Measurements from ENCODE around the gene ST3GAL5. TPM values are rescaled to one million over a fixed set of nuclear protein-coding genes. Genes with fewer than 3 reads are reported as not detected.

Gene ST3GAL5
- total and polyA plus RNA-seq, 4 experiments from 2014 or later, result 8.0 to 41.7 (median 25.2) TPM

DNA sequence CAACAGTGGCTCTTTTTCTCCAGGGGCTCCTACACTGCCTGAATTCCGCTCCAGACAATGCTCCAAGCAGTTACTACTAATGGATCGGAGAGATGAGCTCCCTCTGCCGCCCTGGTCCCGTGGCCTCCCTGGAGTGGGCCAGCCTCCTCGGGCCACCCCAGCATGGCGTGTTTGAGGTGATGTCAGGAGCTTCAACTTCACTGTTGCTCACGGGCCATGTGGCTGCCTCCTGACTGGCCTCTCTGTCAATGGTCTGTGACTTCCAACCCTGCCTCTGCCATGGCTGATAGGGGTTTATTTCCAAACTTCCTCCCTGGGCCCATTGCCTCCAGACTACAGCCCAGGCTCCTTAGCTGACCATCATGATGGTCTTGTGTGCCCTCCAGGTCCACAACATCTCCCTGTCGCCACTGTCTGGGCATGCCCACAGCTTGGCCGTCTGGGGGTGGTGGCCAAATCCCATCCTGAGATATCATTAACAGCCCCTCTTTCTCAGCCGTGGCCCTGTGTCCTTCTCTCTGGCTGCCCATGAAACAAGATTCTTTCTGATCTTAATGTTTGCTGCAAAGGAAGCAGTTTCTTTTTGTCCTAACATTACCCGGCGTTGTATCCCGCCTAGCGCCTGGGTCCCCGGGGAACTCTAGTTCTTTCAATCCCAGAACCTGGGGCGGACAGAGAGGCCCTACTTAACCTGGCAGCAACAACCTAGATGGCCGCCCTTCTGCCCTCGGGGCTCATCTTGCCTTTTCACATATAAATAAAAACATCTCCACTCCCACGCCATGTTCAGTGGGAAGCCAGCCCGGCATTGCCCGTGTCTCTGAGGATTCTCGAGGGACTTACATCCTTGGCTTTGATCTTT lies 96.9 kb downstream of the ST3GAL5 start:
- intact Hi-C loops (cut with micrococcal nuclease), result no loop called here
- H3K27ac Mint-ChIP-seq, result no peak overlapping the region
- DNase-seq, result no peak
- peaks cover 0 to 20% of the 10 kb centered on the region in 2 donors for H3K27me3 Mint-ChIP-seq
- POLR2A ChIA-PET (ENCODE audit: partially characterized antibody), result no interaction called here
- no peaks in the 10 kb centered on the region for H3K4me1 Mint-ChIP-seq
- H3K4me1 ChIP-seq (ENCODE audit: insufficient read depth, low read length), result no peaks in the 10 kb centered on the region
- no peaks in the 10 kb centered on the region for H3K36me3 ChIP-seq (ENCODE audit: insufficient read depth, low read length)
- no peak overlapping the region for H3K27ac ChIP-seq (ENCODE audit: low read depth, low read length)
- CTCF ChIA-PET (ENCODE audit: partially characterized antibody), result interaction anchor here (1.0 kb wide), 1 partner anchor 63 kb away, joined by 3 read pairs; no protein-coding TSS in a partner anchor
- H3K27me3 ChIP-seq (ENCODE audit: insufficient read depth, low read length), result no peaks in the 10 kb centered on the region
- no peaks in the 10 kb centered on the region for H3K9me3 Mint-ChIP-seq
- H3K9me3 ChIP-seq (ENCODE audit: control insufficient read depth in 1 of 2, low read length in 2 of 2), result no peaks in the 10 kb centered on the region
- no peak overlapping the region for H3K4me3 ChIP-seq (ENCODE audit: low read length in 2 of 2)
- H3K4me3 Mint-ChIP-seq, result no peak overlapping the region
- no peaks in the 10 kb centered on the region for H3K36me3 Mint-ChIP-seq

- no peak for DNase-seq
- Histone ChIP-seq H3K27ac (ENCODE audit: low read depth, low read length) (no peak overlapping the region), H3K9me3 (ENCODE audit: control insufficient read depth in 1 of 2, low read length in 2 of 2) (no peaks in the 10 kb centered on the region), H3K4me3 (ENCODE audit: low read length in 2 of 2) (no peak overlapping the region), H3K36me3 (ENCODE audit: insufficient read depth, low read length) (no peaks in the 10 kb centered on the region), H3K27me3 (ENCODE audit: insufficient read depth, low read length) (no peaks in the 10 kb centered on the region), H3K4me1 (ENCODE audit: insufficient read depth, low read length) (no peaks in the 10 kb centered on the region)
- Mint-ChIP-seq H3K27me3 (peaks cover 0 to 20% of the 10 kb centered on the region in 2 donors), H3K36me3 (no peaks in the 10 kb centered on the region), H3K27ac (no peak overlapping the region), H3K9me3 (no peaks in the 10 kb centered on the region), H3K4me1 (no peaks in the 10 kb centered on the region), H3K4me3 (no peak overlapping the region)
- ChIA-PET CTCF (ENCODE audit: partially characterized antibody) (no interaction called here), POLR2A (ENCODE audit: partially characterized antibody) (no interaction called here)
- intact Hi-C loops (cut with micrococcal nuclease), result no loop called here
These were observed 98.1 kb downstream of the ST3GAL5 start for GRCh38 chr2:85790499-85791188.

DNA sequence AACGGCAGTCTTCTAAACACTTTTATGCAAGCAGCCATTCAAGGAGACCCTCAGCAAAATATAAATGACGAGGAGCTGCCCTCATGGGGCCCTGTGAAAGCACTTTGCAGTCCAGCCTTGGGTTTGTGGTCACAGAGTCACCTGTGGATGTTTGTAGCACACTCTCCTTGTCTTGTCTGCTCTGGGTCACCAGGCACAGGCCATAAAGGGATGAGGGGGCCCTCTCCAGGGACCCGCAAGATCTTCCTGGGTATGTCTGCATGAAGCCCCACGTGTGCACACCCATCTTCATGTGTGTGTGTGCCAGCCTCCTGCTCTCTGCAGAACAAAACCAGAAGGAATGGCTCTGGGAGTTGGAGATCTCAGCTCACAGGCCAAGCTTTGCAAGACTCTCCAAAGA lies 98.8 kb downstream of the ST3GAL5 start:
- Mint-ChIP-seq H3K4me3 (no peak overlapping the region), H3K27ac (no peak overlapping the region), H3K9me3 (no peaks in the 10 kb centered on the region), H3K36me3 (no peaks in the 10 kb centered on the region), H3K27me3 (peaks cover 0 to 20% of the 10 kb centered on the region in 2 donors), H3K4me1 (peaks cover 0 to 5% (median 1%) of the 10 kb centered on the region in 4 donors)
- H3K36me3 ChIP-seq (ENCODE audit: insufficient read depth, low read length), result no peaks in the 10 kb centered on the region
- no peaks in the 10 kb centered on the region for H3K4me1 ChIP-seq (ENCODE audit: insufficient read depth, low read length)
- no peaks in the 10 kb centered on the region for H3K9me3 ChIP-seq (ENCODE audit: control insufficient read depth in 1 of 2, low read length in 2 of 2)
- intact Hi-C loops (cut with micrococcal nuclease), result no loop called here
- CTCF ChIA-PET (ENCODE audit: partially characterized antibody), result no interaction called here
- no peak for DNase-seq
- no peak overlapping the region for H3K4me3 ChIP-seq (ENCODE audit: low read length in 2 of 2)
- H3K27ac ChIP-seq (ENCODE audit: low read depth, low read length), result no peak overlapping the region
- POLR2A ChIA-PET (ENCODE audit: partially characterized antibody), result no interaction called here
- H3K27me3 ChIP-seq (ENCODE audit: insufficient read depth, low read length), result no peaks in the 10 kb centered on the region

DNA sequence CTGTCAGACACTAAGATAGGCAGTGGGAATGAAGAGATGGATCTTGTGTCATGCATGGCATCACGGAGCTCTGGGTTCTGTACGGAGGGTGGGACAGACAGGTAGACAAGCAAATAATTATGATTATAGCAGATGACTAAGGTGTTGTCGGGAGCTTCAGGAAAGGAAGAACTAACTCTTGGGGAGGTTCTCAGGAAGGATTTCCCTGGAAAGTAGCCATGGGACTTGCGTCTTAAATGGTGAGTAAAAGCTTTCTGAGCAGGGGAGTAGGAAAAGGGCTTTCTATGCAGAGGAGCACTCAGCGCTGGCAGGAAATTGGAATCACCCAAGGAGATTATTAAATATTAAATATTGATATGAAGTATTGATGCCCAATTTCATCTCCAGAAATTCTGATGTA lies 99.5 kb downstream of the ST3GAL5 start:
- Histone ChIP-seq H3K9me3 (ENCODE audit: control insufficient read depth in 1 of 2, low read length in 2 of 2) (no peaks in the 10 kb centered on the region), H3K4me1 (ENCODE audit: insufficient read depth, low read length) (no peaks in the 10 kb centered on the region), H3K27me3 (ENCODE audit: insufficient read depth, low read length) (no peaks in the 10 kb centered on the region), H3K27ac (ENCODE audit: low read depth, low read length) (no peak overlapping the region), H3K4me3 (ENCODE audit: low read length in 2 of 2) (no peak overlapping the region), H3K36me3 (ENCODE audit: insufficient read depth, low read length) (no peaks in the 10 kb centered on the region)
- Mint-ChIP-seq H3K27me3 (peaks cover 0 to 18% of the 10 kb centered on the region in 2 donors), H3K36me3 (no peaks in the 10 kb centered on the region), H3K9me3 (no peaks in the 10 kb centered on the region), H3K4me1 (peaks cover 0 to 5% (median 1%) of the 10 kb centered on the region in 4 donors), H3K27ac (no peak overlapping the region), H3K4me3 (no peak overlapping the region)
- intact Hi-C loops (cut with micrococcal nuclease), result no loop called here
- DNase-seq, result no peak
- ChIA-PET POLR2A (ENCODE audit: partially characterized antibody) (no interaction called here), CTCF (ENCODE audit: partially characterized antibody) (interaction anchor here (1.0 kb wide), 1 partner anchor 291 kb away, joined by 4 read pairs; no protein-coding TSS in a partner anchor)

DNA sequence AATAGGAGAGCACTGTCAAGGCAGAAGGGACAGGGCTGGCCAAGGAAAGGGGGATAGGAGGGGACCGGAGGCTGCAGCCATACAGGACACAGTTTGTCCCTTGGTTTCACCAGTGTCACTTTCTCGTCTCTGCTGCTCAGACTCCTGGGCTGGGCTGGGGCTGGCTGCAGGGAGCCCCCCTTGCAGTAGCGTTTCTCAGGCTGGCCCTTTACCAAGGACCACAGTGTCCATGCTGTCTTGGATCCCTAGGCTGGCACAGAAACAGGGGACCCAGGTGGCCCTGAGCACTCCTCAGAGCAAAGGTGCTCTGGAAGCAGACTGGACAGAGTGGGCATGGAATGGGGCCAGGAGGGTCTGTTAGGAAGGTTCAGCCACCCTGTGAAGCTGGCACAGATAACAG lies 100.2 kb downstream of the ST3GAL5 start:
- H3K27me3 Mint-ChIP-seq, result peaks cover 0 to 18% of the 10 kb centered on the region in 2 donors
- intact Hi-C loops (cut with micrococcal nuclease), result no loop called here
- Histone ChIP-seq H3K27ac (ENCODE audit: low read depth, low read length) (no peak overlapping the region), H3K36me3 (ENCODE audit: insufficient read depth, low read length) (no peaks in the 10 kb centered on the region), H3K9me3 (ENCODE audit: control insufficient read depth in 1 of 2, low read length in 2 of 2) (no peaks in the 10 kb centered on the region), H3K4me3 (ENCODE audit: low read length in 2 of 2) (no peak overlapping the region), H3K27me3 (ENCODE audit: insufficient read depth, low read length) (no peaks in the 10 kb centered on the region), H3K4me1 (ENCODE audit: insufficient read depth, low read length) (no peaks in the 10 kb centered on the region)
- H3K4me3 Mint-ChIP-seq, result no peak overlapping the region
- H3K9me3 Mint-ChIP-seq, result no peaks in the 10 kb centered on the region
- CTCF ChIA-PET (ENCODE audit: partially characterized antibody), result interaction anchor here (1.0 kb wide), 1 partner anchor 291 kb away, joined by 4 read pairs; no protein-coding TSS in a partner anchor
- no peak for DNase-seq
- POLR2A ChIA-PET (ENCODE audit: partially characterized antibody), result no interaction called here
- H3K27ac Mint-ChIP-seq, result no peak overlapping the region
- peaks cover 0 to 5% (median 1%) of the 10 kb centered on the region in 4 donors for H3K4me1 Mint-ChIP-seq
- no peaks in the 10 kb centered on the region for H3K36me3 Mint-ChIP-seq

- Histone ChIP-seq H3K27ac (ENCODE audit: low read depth, low read length) (no peak overlapping the region), H3K9me3 (ENCODE audit: control insufficient read depth in 1 of 2, low read length in 2 of 2) (no peaks in the 10 kb centered on the region), H3K27me3 (ENCODE audit: insufficient read depth, low read length) (no peaks in the 10 kb centered on the region), H3K36me3 (ENCODE audit: insufficient read depth, low read length) (no peaks in the 10 kb centered on the region), H3K4me1 (ENCODE audit: insufficient read depth, low read length) (no peaks in the 10 kb centered on the region), H3K4me3 (ENCODE audit: low read length in 2 of 2) (no peak overlapping the region)
- no peaks in the 10 kb centered on the region for H3K9me3 Mint-ChIP-seq
- no peak overlapping the region for H3K4me3 Mint-ChIP-seq
- no peaks in the 10 kb centered on the region for H3K36me3 Mint-ChIP-seq
- peaks cover 0 to 5% (median 1%) of the 10 kb centered on the region in 4 donors for H3K4me1 Mint-ChIP-seq
- ChIA-PET CTCF (ENCODE audit: partially characterized antibody) (no interaction called here), POLR2A (ENCODE audit: partially characterized antibody) (no interaction called here)
- intact Hi-C loops (cut with micrococcal nuclease), result no loop called here
- H3K27ac Mint-ChIP-seq, result peak overlapping the region in 1 of 7 donors; percentile 43
- no peak for DNase-seq
- H3K27me3 Mint-ChIP-seq, result peaks cover 0 to 18% of the 10 kb centered on the region in 2 donors
These were observed 100.8 kb downstream of the ST3GAL5 start for GRCh38 chr2:85787981-85788340.

- no peaks in the 10 kb centered on the region for H3K9me3 Mint-ChIP-seq
- Histone ChIP-seq H3K27ac (ENCODE audit: low read depth, low read length) (no peak overlapping the region), H3K36me3 (ENCODE audit: insufficient read depth, low read length) (no peaks in the 10 kb centered on the region), H3K4me3 (ENCODE audit: low read length in 2 of 2) (no peak overlapping the region), H3K9me3 (ENCODE audit: control insufficient read depth in 1 of 2, low read length in 2 of 2) (no peaks in the 10 kb centered on the region), H3K27me3 (ENCODE audit: insufficient read depth, low read length) (no peaks in the 10 kb centered on the region), H3K4me1 (ENCODE audit: insufficient read depth, low read length) (no peaks in the 10 kb centered on the region)
- ChIA-PET CTCF (ENCODE audit: partially characterized antibody) (no interaction called here), POLR2A (ENCODE audit: partially characterized antibody) (no interaction called here)
- no peaks in the 10 kb centered on the region for H3K36me3 Mint-ChIP-seq
- peaks cover 0 to 15% of the 10 kb centered on the region in 2 donors for H3K27me3 Mint-ChIP-seq
- intact Hi-C loops (cut with micrococcal nuclease), result no loop called here
- peaks cover 0 to 5% (median 1%) of the 10 kb centered on the region in 4 donors for H3K4me1 Mint-ChIP-seq
- H3K4me3 Mint-ChIP-seq, result no peak overlapping the region
- DNase-seq, result no peak
- H3K27ac Mint-ChIP-seq, result peak overlapping the region in 1 of 7 donors; percentile 43
These were observed 101.4 kb downstream of the ST3GAL5 start for GRCh38 chr2:85787282-85787980.

Data from CD4-positive, alpha-beta memory T cell (primary cell).